ENCODE data around the gene TRIM59. TPM values are rescaled to one million over a fixed set of nuclear protein-coding genes. Genes with fewer than 3 reads are reported as not detected.
"Not testable (repeated sequence)": the region's sequence is repeated elsewhere in the genome, so short reads cannot be mapped to it uniquely, and the experiment has no call there.

Gene TRIM59
- total RNA-seq, 1 experiment from 2014 or later: 32.6 TPM

- Histone ChIP-seq H3K4me3 (ENCODE audit: insufficient read depth, low read depth, low read length) (no peak overlapping the region), H3K27me3 (ENCODE audit: control insufficient read depth, insufficient read depth, low read length) (no peaks in the 10 kb centered on the region), H3K36me3 (replicated peaks; ENCODE audit: control insufficient read depth, insufficient read depth, low read length) (no peaks in the 10 kb centered on the region)
- DNase-seq: no peak
Observed at GRCh38 chr3:160472344-160472743, 22.8 kb upstream of the TRIM59 start.

GRCh38 chr3:160471892-160472291 is 22.3 kb upstream of the TRIM59 start:
- no peaks in the 10 kb centered on the region for H3K36me3 ChIP-seq (replicated peaks; ENCODE audit: control insufficient read depth, insufficient read depth, low read length)
- no peak for DNase-seq
- H3K27me3 ChIP-seq (ENCODE audit: control insufficient read depth, insufficient read depth, low read length): no peaks in the 10 kb centered on the region
- no peak overlapping the region for H3K4me3 ChIP-seq (ENCODE audit: insufficient read depth, low read depth, low read length)

- Histone ChIP-seq H3K4me3 (ENCODE audit: insufficient read depth, low read depth, low read length) (no peak overlapping the region), H3K36me3 (replicated peaks; ENCODE audit: control insufficient read depth, insufficient read depth, low read length) (no peaks in the 10 kb centered on the region), H3K27me3 (ENCODE audit: control insufficient read depth, insufficient read depth, low read length) (no peaks in the 10 kb centered on the region)
- DNase-seq: no peak
Observed at GRCh38 chr3:160470181-160470580, 20.6 kb upstream of the TRIM59 start.

- H3K36me3 ChIP-seq (replicated peaks; ENCODE audit: control insufficient read depth, insufficient read depth, low read length): no peaks in the 10 kb centered on the region
- peaks cover 3% of the 10 kb centered on the region; the same call in 1 of the 2 replicates for H3K27me3 ChIP-seq (ENCODE audit: control insufficient read depth, insufficient read depth, low read length)
Observed at GRCh38 chr3:160464971-160465370, 15.4 kb upstream of the TRIM59 start.

GRCh38 chr3:160464321-160464720 is 14.7 kb upstream of the TRIM59 start:
- H3K27me3 ChIP-seq (ENCODE audit: control insufficient read depth, insufficient read depth, low read length): peaks cover 3% of the 10 kb centered on the region; the same call in 1 of the 2 replicates
- H3K36me3 ChIP-seq (replicated peaks; ENCODE audit: control insufficient read depth, insufficient read depth, low read length): no peaks in the 10 kb centered on the region
- DNase-seq: no peak
- H3K4me3 ChIP-seq (ENCODE audit: insufficient read depth, low read depth, low read length): no peak overlapping the region

More at GRCh38 chr3:160464971-160465370, 15.4 kb upstream of the TRIM59 start:
- no peak overlapping the region for H3K4me3 ChIP-seq (ENCODE audit: insufficient read depth, low read depth, low read length)
- no peak for DNase-seq

- no peak for DNase-seq
- Histone ChIP-seq H3K36me3 (replicated peaks; ENCODE audit: control insufficient read depth, insufficient read depth, low read length) (no peaks in the 10 kb centered on the region), H3K4me3 (ENCODE audit: insufficient read depth, low read depth, low read length) (no peak overlapping the region), H3K27me3 (ENCODE audit: control insufficient read depth, insufficient read depth, low read length) (peaks cover 3% of the 10 kb centered on the region)
Observed at GRCh38 chr3:160460033-160460432, 10.4 kb upstream of the TRIM59 start.

- no peaks in the 10 kb centered on the region for H3K36me3 ChIP-seq (replicated peaks; ENCODE audit: control insufficient read depth, insufficient read depth, low read length)
- DNase-seq: no peak
- peaks cover 3% of the 10 kb centered on the region for H3K27me3 ChIP-seq (ENCODE audit: control insufficient read depth, insufficient read depth, low read length)
- no peak overlapping the region for H3K4me3 ChIP-seq (ENCODE audit: insufficient read depth, low read depth, low read length)
Observed at GRCh38 chr3:160459450-160459970, 9.9 kb upstream of the TRIM59 start.

GRCh38 chr3:160458151-160458550 is 8.6 kb upstream of the TRIM59 start:
- DNase-seq: no peak
- Histone ChIP-seq H3K4me3 (ENCODE audit: insufficient read depth, low read depth, low read length) (no peak overlapping the region), H3K27me3 (ENCODE audit: control insufficient read depth, insufficient read depth, low read length) (peaks cover 3% of the 10 kb centered on the region), H3K36me3 (replicated peaks; ENCODE audit: control insufficient read depth, insufficient read depth, low read length) (no peaks in the 10 kb centered on the region)

- DNase-seq: no peak
- no peaks in the 10 kb centered on the region for H3K36me3 ChIP-seq (replicated peaks; ENCODE audit: control insufficient read depth, insufficient read depth, low read length)
- no peak overlapping the region for H3K4me3 ChIP-seq (ENCODE audit: insufficient read depth, low read depth, low read length)
- H3K27me3 ChIP-seq (ENCODE audit: control insufficient read depth, insufficient read depth, low read length): no peaks in the 10 kb centered on the region; the same call in none of the 2 replicates
Observed at GRCh38 chr3:160455846-160456245, 6.3 kb upstream of the TRIM59 start.

- no peak overlapping the region for H3K4me3 ChIP-seq (ENCODE audit: insufficient read depth, low read depth, low read length)
- H3K27me3 ChIP-seq (ENCODE audit: control insufficient read depth, insufficient read depth, low read length): no peaks in the 10 kb centered on the region; the same call in none of the 2 replicates
- no peak for DNase-seq
- H3K36me3 ChIP-seq (replicated peaks; ENCODE audit: control insufficient read depth, insufficient read depth, low read length): no peaks in the 10 kb centered on the region
Observed at GRCh38 chr3:160454995-160455394, 5.4 kb upstream of the TRIM59 start.

- H3K27me3 ChIP-seq (ENCODE audit: control insufficient read depth, insufficient read depth, low read length); DNase-seq; H3K4me3 ChIP-seq (ENCODE audit: insufficient read depth, low read depth, low read length); H3K36me3 ChIP-seq (replicated peaks; ENCODE audit: control insufficient read depth, insufficient read depth, low read length): not testable (repeated sequence)
Observed at GRCh38 chr3:160452251-160452650, 2.7 kb upstream of the TRIM59 start.

- H3K27me3 ChIP-seq (ENCODE audit: control insufficient read depth, insufficient read depth, low read length): no peaks in the 10 kb centered on the region
- peaks cover 1% of the 10 kb centered on the region; the same call in 1 of the 2 replicates for H3K36me3 ChIP-seq (replicated peaks; ENCODE audit: control insufficient read depth, insufficient read depth, low read length)
- DNase-seq: no peak
- H3K4me3 ChIP-seq (ENCODE audit: insufficient read depth, low read depth, low read length): no peak overlapping the region
Observed at GRCh38 chr3:160451602-160452001, 2.0 kb upstream of the TRIM59 start.

- peak overlapping the region; percentile 83 for H3K4me3 ChIP-seq (ENCODE audit: insufficient read depth, low read depth, low read length)
- peaks cover 2% of the 10 kb centered on the region for H3K36me3 ChIP-seq (replicated peaks; ENCODE audit: control insufficient read depth, insufficient read depth, low read length)
- peak; percentile 32 for DNase-seq
Observed at GRCh38 chr3:160450846-160451245, 1.3 kb upstream of the TRIM59 start.

GRCh38 chr3:160448845-160449635 is 546 bp downstream of the TRIM59 start:
- peaks cover 6% of the 10 kb centered on the region for H3K36me3 ChIP-seq (replicated peaks; ENCODE audit: control insufficient read depth, insufficient read depth, low read length)
- H3K27me3 ChIP-seq (ENCODE audit: control insufficient read depth, insufficient read depth, low read length): no peaks in the 10 kb centered on the region
- peak; percentile 35 for DNase-seq
- peak overlapping the region; percentile 83 for H3K4me3 ChIP-seq (ENCODE audit: insufficient read depth, low read depth, low read length)

More at GRCh38 chr3:160450846-160451245, 1.3 kb upstream of the TRIM59 start:
- no peaks in the 10 kb centered on the region for H3K27me3 ChIP-seq (ENCODE audit: control insufficient read depth, insufficient read depth, low read length)

GRCh38 chr3:160447544-160447943 is 2.0 kb downstream of the TRIM59 start:
- H3K4me3 ChIP-seq (ENCODE audit: insufficient read depth, low read depth, low read length): no peak overlapping the region; the same call in 1 of the 2 replicates
- peaks cover 6% of the 10 kb centered on the region for H3K36me3 ChIP-seq (replicated peaks; ENCODE audit: control insufficient read depth, insufficient read depth, low read length)
- DNase-seq: no peak
- no peaks in the 10 kb centered on the region for H3K27me3 ChIP-seq (ENCODE audit: control insufficient read depth, insufficient read depth, low read length)

Data from H7 (cell line).